Measurements from ENCODE around the gene CLEC11A. TPM values are rescaled to one million over a fixed set of nuclear protein-coding genes. Genes with fewer than 3 reads are reported as not detected.

CLEC11A gene
- total RNA-seq, 1 donor from 2014 or later, result 2.1 TPM

- DNase-seq (ENCODE audit: low read depth in 2 of 2), result no peak
Measured at GRCh38 chr19:50703915-50704796, 19.0 kb upstream of the CLEC11A start.

- DNase-seq (ENCODE audit: low read depth in 2 of 2), result peak in 1 of 2 donors; percentile 57
Measured at GRCh38 chr19:50705422-50706019, 17.6 kb upstream of the CLEC11A start.

GRCh38 chr19:50706387-50706786, 16.8 kb upstream of the CLEC11A start:
- no peak for DNase-seq (ENCODE audit: low read depth in 2 of 2)

- DNase-seq (ENCODE audit: low read depth in 2 of 2), result no peak
Measured at GRCh38 chr19:50708179-50708879, 14.8 kb upstream of the CLEC11A start.

- no peak for DNase-seq (ENCODE audit: low read depth in 2 of 2)
Measured at GRCh38 chr19:50710094-50710493, 13.1 kb upstream of the CLEC11A start.

- no peak for DNase-seq (ENCODE audit: low read depth in 2 of 2)
Measured at GRCh38 chr19:50710612-50711011, 12.6 kb upstream of the CLEC11A start.

GRCh38 chr19:50711196-50711595, 12.0 kb upstream of the CLEC11A start:
- DNase-seq (ENCODE audit: low read depth in 2 of 2), result no peak

GRCh38 chr19:50711805-50712204, 11.4 kb upstream of the CLEC11A start:
- DNase-seq (ENCODE audit: low read depth in 2 of 2), result no peak

GRCh38 chr19:50712833-50713232, 10.3 kb upstream of the CLEC11A start:
- no peak for DNase-seq (ENCODE audit: low read depth in 2 of 2)

GRCh38 chr19:50713556-50714236, 9.5 kb upstream of the CLEC11A start:
- no peak for DNase-seq (ENCODE audit: low read depth in 2 of 2)

GRCh38 chr19:50716178-50717025, 6.8 kb upstream of the CLEC11A start:
- no peak for DNase-seq (ENCODE audit: low read depth in 2 of 2)

- DNase-seq (ENCODE audit: low read depth in 2 of 2), result no peak
Measured at GRCh38 chr19:50717026-50717723, 6.0 kb upstream of the CLEC11A start.

- DNase-seq (ENCODE audit: low read depth in 2 of 2), result no peak
Measured at GRCh38 chr19:50717891-50718254, 5.3 kb upstream of the CLEC11A start.

- DNase-seq (ENCODE audit: low read depth in 2 of 2), result no peak
Measured at GRCh38 chr19:50718255-50719118, 4.7 kb upstream of the CLEC11A start.

- DNase-seq (ENCODE audit: low read depth in 2 of 2), result no peak
Measured at GRCh38 chr19:50719119-50719435, 4.1 kb upstream of the CLEC11A start.

GRCh38 chr19:50719566-50719965, 3.6 kb upstream of the CLEC11A start, which contains the start of gene SHANK1:
Gene SHANK1, minus strand, starts transcription at chr19:50719802. Its CDS starts 2,883 bp downstream, at chr19:50716919.
- DNase-seq (ENCODE audit: low read depth in 2 of 2), result no peak

- no peak for DNase-seq (ENCODE audit: low read depth in 2 of 2)
Measured at GRCh38 chr19:50720181-50720920, 2.8 kb upstream of the CLEC11A start.

GRCh38 chr19:50720921-50721381, 2.2 kb upstream of the CLEC11A start:
- no peak for DNase-seq (ENCODE audit: low read depth in 2 of 2)

Data from dermis microvascular lymphatic vessel endothelial cell (primary cell).